Hematopoietic multipotent progenitor cell treated with erythropoietin and hydrocortisone succinate and interleukin-3 and kit ligand, for 4 days (in vitro differentiated cells): ENCODE measurements around the gene CACNB1.
"Not testable (repeated sequence)": the region's sequence is repeated elsewhere in the genome, so short reads cannot be mapped to it uniquely, and the experiment has no call there.

Source experiments
- DNase-seq: peaks from one replicate; pipeline ENCODE4 v3.0.0-alpha.2; 2015

Gene CACNB1

DNA sequence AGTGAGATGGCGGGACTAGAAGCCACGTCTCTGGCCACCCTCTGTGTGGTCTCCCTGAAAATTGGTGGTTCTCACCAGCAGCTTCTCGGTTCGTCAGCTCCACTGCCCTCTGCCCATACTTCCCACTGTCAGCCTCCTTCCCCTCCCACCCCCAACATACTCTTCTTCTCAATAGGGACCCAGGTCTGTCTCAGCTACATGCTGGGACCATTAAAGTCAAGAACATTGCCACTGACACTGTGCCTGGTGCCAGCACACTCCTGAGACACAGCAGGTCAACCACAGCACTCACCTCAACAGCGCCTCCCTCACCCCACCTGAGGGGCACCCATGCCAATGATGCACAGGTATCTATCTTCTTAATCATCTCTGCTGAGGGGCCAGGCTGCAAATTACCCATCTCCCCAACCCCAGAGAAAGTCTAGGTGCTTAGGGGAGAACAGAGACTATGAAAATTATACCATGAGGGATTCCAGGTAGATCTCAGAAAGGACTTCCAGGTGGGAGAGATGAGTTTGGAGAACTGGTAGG lies 47.3 kb downstream of the CACNB1 start:
- no peak for DNase-seq

GRCh38 chr17:39147221-39148185 lies 50.0 kb downstream of the CACNB1 start:
- DNase-seq: no peak

DNA sequence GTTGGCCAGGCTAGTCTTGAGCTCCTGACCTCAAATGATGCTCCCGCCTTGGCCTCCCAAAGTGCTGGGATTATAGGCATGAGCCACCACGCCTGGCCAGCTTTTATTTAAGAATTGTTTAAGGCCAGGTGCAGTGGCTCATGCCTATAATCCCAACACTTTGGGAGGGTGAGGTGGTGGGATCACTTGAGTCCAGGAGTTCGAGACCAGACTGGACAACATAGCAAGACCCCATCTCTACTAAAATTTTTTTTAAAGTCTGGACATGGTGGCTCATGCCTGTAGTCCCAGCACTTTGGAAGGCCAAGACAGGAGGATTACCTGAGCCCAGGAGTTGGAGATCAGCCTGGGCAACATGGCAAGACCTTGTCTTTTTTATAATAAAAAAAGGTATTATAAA lies 51.2 kb downstream of the CACNB1 start:
- no peak for DNase-seq

DNA sequence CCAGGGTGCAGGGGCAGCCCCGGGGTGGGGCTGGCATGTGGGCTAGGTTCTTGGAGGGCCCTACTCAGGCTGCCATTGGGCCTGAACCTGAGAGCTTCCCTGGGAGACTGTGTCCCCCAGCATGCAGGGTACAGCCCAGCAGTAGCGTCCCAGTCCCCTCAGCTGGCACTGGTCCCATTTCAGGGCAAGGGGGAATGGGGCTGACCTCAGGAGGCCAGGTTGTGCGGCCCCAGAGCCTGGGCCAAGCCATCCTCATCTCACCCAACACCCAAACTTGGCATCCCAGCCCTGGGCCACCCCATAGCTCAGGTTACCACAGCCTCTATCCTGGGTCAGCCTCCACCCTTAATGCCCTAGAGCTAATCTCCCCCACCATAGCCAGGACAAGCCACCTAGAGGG lies 52.3 kb downstream of the CACNB1 start:
- no peak for DNase-seq

DNA sequence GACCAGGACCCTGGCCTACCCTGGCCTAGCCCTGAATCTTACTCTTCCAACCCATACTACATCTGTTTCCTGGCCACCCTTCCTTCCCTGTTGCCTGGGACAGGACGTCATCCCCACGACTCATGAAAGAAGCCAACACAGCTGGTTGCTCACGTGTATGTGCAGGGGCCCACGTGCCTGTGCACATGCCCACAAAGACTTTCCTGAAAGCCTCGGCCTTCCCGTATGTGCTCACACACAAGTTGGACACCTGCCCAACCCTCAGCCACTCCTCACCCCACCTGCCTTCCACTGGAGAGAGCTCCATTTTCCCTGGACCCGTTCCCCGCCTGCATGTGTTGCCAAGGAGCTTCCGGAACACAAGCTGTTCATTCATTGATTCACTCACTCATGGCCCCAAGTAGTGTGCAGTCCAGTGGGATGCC lies 53.0 kb downstream of the CACNB1 start:
- DNase-seq: no peak

DNA sequence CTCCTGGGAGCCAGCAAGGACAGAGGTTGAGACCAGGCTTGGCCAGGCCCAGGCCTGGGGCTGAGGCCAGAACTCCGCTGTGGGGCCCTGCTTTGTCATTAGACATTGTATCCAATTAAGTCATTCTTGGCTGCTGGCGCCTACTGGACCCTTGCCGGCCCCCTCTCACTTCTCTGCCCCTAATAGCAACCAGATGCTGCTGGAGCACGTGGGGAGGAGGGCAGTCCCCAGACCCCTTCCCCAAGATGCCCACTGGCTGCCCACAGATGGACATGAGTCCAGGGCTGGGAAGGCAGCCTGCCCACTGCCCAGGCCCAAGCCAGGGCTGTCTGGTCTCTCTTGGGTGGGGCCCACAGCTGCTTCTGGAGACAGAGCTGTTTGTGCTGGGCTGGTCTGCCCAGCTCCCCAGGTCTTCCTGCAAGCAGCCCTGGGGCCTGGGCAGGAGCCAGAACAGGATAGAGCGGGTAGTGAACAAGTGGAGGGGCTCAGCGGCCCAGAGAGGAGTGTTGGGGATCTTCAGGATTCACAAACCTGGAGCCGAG lies 53.8 kb downstream of the CACNB1 start:
- no peak for DNase-seq

DNA sequence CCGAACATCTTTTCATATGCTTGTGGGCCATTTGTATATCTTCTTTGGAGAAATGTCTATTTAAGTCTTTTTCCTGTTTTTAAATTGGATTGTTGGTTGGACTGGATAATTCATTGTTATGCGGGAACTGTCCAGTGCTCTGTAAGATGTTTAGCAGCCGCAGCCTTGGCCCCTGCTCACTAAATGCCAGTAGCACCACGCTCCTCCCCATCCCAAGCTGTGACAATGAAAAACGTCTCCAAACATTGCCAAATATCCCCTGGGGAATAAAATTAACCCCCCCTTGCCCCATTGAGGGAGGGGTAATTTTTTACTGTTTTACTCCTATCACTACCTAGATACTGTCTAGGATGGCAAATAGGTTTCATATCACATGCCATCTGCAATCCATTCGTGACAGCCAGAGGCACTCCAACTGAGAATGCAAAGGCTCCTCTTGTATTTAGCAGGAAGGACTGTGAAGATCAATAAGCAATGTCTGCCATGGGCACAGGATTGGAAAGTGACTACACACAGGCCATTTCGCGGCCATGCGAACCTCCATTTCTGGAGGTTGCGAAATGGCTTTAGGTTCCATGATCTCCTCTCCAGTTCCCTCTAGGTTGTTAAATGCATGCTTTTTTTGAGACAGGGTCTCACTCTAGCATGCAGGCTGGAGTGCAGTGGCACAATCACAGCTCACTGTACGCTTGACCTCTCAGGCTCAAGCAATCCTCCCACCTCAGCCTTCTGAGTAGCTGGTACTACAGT lies 55.4 kb downstream of the CACNB1 start:
- DNase-seq: no peak

DNA sequence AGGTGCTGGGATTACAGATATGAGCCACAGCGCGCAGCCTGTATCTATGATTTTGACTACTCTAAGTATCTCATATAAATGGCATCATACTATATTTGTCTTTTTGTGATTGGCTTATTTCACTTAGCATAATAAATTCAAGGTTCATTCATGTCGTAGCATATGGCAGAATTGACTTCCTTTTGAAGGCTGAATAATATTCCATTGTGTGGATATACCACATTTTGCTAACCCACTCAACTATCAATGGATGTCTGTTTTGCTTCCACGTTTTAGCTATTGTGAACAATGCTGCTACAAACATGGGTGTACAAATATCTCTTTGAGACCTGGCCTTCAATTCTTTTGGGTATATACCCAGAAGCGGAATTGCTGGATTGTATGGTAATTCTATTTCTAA lies 56.2 kb downstream of the CACNB1 start:
- DNase-seq: no peak

DNA sequence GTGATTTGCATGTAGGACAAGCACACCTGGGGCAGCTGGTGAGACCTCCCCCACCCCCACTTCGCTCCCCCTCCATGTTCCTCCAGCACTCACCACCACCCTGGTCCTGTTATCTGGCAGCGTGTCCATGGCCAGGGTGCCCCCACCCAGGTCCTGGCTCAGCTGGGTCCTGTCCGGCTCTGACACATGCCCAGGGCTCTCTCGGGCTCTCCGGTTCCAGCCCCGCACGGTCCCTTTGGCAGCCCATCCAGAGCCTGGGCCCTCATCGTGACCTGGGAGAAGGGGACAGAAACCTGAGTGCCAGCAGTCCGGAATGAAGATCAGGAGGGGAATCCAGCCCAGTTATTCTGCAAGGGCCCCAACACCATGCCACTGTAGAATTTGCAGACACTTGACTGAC lies 57.9 kb downstream of the CACNB1 start:
- no peak for DNase-seq

GRCh38 chr17:39139161-39139511 lies 58.3 kb downstream of the CACNB1 start:
- DNase-seq: no peak

DNA sequence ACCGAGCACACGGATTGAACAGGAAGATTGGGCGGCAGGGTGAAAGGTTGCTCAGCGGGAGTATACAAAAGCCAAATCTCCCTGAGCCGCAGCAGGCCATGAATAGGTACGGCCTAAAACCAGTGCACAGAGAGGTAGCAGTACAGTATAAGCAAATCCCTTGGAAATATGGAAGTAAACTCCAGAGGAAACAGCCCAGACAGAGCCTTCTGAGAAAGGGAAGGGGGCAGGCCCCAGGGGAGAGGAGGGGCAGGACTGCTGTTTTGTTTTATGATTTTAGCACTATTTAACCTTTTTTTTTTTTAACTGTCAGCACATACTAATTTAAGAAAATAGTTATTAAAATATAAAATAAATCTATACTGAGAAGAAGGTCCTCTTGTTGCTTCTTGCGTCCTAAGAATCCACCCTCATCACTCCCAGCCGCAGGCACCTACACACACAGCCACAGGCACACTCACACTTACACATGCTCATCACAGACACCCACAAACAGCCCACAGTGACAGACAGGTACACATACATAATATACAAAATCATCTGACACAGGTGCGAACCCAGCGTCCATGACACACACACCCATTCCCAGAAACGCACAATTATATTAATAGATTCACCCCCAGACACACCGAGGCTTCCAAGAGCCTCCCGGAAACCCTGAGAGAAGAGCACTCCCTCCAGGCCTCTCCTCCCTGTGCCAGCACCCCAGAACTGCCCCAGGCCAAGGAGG lies 58.9 kb downstream of the CACNB1 start:
- DNase-seq: no peak

DNA sequence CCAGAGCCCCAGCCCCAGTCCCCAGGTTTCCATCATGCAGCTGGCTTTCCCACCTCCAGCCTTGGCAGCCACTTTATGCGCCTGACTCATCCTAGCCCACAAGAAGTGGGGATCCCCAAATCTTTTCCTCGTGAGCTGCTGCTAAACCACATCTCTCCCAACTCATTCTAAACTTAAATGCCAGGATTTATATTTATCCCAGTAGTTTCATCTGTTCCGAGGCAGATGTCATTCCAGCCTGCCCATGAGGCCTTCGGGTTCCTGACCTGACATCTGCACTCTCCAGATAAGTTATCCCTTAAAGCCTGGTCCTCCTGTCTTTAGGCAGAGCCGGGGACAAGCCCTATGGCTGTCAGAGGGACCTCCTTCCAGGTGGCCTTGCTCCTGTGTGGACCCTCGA lies 62.6 kb downstream of the CACNB1 start:
- no peak for DNase-seq

DNA sequence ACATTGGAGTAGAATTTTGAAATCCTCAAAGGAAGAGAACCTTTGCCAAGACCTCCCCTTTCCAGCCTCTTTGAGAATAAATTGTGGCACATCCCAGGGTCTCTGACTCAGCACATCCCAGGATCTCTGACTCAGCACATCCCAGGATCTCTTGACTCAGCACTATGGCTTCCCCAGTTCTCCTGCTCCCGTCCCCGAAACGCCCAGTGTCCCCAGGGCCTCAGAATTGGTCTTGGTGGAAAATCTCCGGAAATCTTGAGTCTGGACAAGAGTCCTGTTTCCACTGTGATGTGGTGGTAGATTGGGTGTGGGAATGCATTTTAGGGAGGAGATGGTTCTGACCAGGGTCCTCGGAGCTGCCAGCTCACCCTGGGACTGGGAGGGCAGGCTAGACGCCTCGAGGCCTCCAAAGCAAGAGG lies 65.3 kb downstream of the CACNB1 start:
- no peak for DNase-seq

DNA sequence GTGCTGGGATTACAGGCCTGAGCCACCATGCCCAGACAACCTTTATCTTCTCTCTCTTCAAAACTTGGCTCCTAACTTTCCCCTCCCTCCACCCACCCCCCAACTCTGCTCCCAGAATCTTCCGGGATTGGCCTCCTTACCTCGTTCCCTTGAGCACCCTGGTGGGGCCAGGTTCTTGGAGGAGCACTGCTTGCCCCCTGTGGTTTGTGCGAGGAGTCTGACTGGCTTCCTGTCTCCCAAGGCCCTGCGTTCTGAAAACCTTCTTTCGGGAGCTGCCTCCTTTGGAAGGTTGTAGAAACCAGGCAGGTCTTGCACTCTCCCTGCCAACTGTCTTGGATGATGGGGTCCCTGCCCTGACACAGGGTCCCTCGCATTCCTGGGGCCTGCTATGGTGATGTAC lies 65.9 kb downstream of the CACNB1 start:
- no peak for DNase-seq

DNA sequence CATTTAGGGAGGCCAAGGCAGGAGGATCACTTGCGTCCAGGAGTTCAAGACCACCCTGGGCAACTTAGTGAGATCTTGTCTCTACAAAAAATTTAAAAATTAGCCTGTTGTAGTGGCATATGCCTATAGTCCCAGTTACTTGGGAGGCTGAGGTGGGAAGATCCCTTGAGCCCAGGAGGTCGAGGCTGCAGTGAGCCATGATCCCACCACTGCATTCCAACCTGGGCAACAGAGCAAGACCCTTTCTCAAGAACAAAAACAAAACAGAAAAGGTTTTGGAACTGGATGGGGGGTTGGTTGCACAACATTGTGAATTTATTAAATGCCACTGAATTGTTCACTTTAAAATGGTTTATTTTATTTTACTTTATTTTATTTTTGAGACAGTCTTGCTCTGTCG lies 67.3 kb downstream of the CACNB1 start:
- no peak for DNase-seq

- not testable (repeated sequence) for DNase-seq
Observed at GRCh38 chr17:39129544-39129943, 67.9 kb downstream of the CACNB1 start.

GRCh38 chr17:39126436-39126835 lies 71.0 kb downstream of the CACNB1 start:
- no peak for DNase-seq

- DNase-seq: no peak
Observed at GRCh38 chr17:39125143-39125875, 72.2 kb downstream of the CACNB1 start.

DNA sequence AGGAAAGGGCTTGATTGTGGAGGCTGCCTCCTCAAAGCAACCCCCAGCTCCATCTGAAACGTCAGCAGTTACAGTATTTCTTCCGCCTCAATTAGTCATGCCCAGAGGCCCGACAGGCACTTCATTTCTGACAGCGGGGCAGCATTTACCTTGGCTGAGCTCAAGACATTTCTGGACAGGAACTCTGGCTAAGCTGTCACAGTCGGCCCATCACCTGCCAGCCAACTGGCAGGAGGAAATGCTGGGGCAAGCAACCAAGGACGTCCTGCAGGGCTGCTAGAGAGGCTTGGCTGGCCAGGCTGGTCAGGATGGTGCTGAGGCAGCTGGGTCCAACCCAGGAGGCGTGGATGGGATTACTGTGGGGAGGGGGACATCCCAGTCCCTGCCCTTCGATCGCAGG lies 73.8 kb downstream of the CACNB1 start:
- no peak for DNase-seq
